T-helper 17 cell (primary cell): Measurements from ENCODE around the gene ABCB9. TPM values are rescaled to one million over a fixed set of nuclear protein-coding genes. Genes with fewer than 3 reads are reported as not detected.
"Not testable (repeated sequence)": the region's sequence is repeated elsewhere in the genome, so short reads cannot be mapped to it uniquely, and the experiment has no call there.

Experiments
- ATAC-seq: fragments of 150-1000 bp; cut with Tn5 transposase; 2 replicates; pipeline ENCODE4 v1.10.0; 2021; ENCODE audit warnings: mild to moderate bottlenecking, moderate library complexity
- DNase-seq, 3 donors: peaks; one replicate each; pipeline versions ENCODE4 v3.0.0 to v3.0.0-alpha.2; 2020 to 2021
- H3K9me3 ChIP-seq: one replicate; pipeline ENCODE4 v1.7.0; 2013; ENCODE audit warnings: low read length, mild to moderate bottlenecking; ENCODE audit not compliant: control insufficient read depth, poor library complexity, severe bottlenecking
- H3K27ac Mint-ChIP-seq: one replicate; pipeline ENCODE4 v1.8.0; 2022; ENCODE audit warnings: mild to moderate bottlenecking, moderate library complexity, mixed read lengths
- H3K27me3 Mint-ChIP-seq: one replicate; pipeline ENCODE4 v1.8.0; 2022; ENCODE audit warnings: mixed read lengths
- H3K36me3 Mint-ChIP-seq: one replicate; pipeline ENCODE4 v1.8.0; 2022; ENCODE audit warnings: low read depth, mixed read lengths
- H3K4me1 Mint-ChIP-seq: one replicate; pipeline ENCODE4 v1.8.0; 2022; ENCODE audit warnings: mild to moderate bottlenecking, mixed read lengths
- H3K4me3 Mint-ChIP-seq: one replicate; pipeline ENCODE4 v1.8.0; 2022; ENCODE audit warnings: mild to moderate bottlenecking, moderate library complexity, mixed read lengths
- total RNA-seq, 4 donors: library from RNA in 2 of 4; stranded (reverse) in 2 of 4; gene quantifications; one replicate each; pipeline ENCODE4 v1.2.3 and lab custom pipeline; 2022 to 2026

The ABCB9 gene
- total RNA-seq, 2 donors from 2014 or later = 4.1 to 6.1 TPM

- Mint-ChIP-seq H3K36me3 (no peaks in the 10 kb centered on the region), H3K4me1 (peaks cover 5% of the 10 kb centered on the region), H3K27me3 (no peaks in the 10 kb centered on the region), H3K27ac (no peak overlapping the region), H3K4me3 (no peak overlapping the region)
- H3K9me3 ChIP-seq = no peaks in the 10 kb centered on the region
- DNase-seq = no peak
- no peak for ATAC-seq
Observed at GRCh38 chr12:122942637-122943036, 23.6 kb downstream of the ABCB9 start.

- H3K4me3 Mint-ChIP-seq, H3K36me3 Mint-ChIP-seq, H3K4me1 Mint-ChIP-seq, H3K27me3 Mint-ChIP-seq, DNase-seq, H3K27ac Mint-ChIP-seq, H3K9me3 ChIP-seq, ATAC-seq: not testable (repeated sequence)
Observed at GRCh38 chr12:122941351-122941750, 24.9 kb downstream of the ABCB9 start.

- no peaks in the 10 kb centered on the region for H3K36me3 Mint-ChIP-seq
- no peaks in the 10 kb centered on the region for H3K9me3 ChIP-seq
- no peaks in the 10 kb centered on the region for H3K4me1 Mint-ChIP-seq
- H3K4me3 Mint-ChIP-seq = no peak overlapping the region
- no peaks in the 10 kb centered on the region for H3K27me3 Mint-ChIP-seq
- no peak for DNase-seq
- no peak overlapping the region for H3K27ac Mint-ChIP-seq
- no peak for ATAC-seq
Observed at GRCh38 chr12:122939125-122939524, 27.1 kb downstream of the ABCB9 start.

- H3K9me3 ChIP-seq = no peaks in the 10 kb centered on the region
- H3K4me1 Mint-ChIP-seq = no peaks in the 10 kb centered on the region
- H3K36me3 Mint-ChIP-seq = no peaks in the 10 kb centered on the region
- H3K4me3 Mint-ChIP-seq = no peak overlapping the region
- H3K27me3 Mint-ChIP-seq = no peaks in the 10 kb centered on the region
- DNase-seq (no peak), ATAC-seq (no peak)
- no peak overlapping the region for H3K27ac Mint-ChIP-seq
Observed at GRCh38 chr12:122937622-122938091, 28.6 kb downstream of the ABCB9 start.

GRCh38 chr12:122935318-122935717 lies 30.9 kb downstream of the ABCB9 start:
- Mint-ChIP-seq H3K4me3 (no peak overlapping the region), H3K36me3 (no peaks in the 10 kb centered on the region), H3K27ac (no peak overlapping the region), H3K27me3 (no peaks in the 10 kb centered on the region), H3K4me1 (no peaks in the 10 kb centered on the region)
- no peaks in the 10 kb centered on the region for H3K9me3 ChIP-seq
- ATAC-seq = no peak
- no peak for DNase-seq

GRCh38 chr12:122934722-122935121 lies 31.5 kb downstream of the ABCB9 start:
- Mint-ChIP-seq H3K27ac (no peak overlapping the region), H3K4me1 (no peaks in the 10 kb centered on the region), H3K4me3 (no peak overlapping the region), H3K36me3 (no peaks in the 10 kb centered on the region), H3K27me3 (no peaks in the 10 kb centered on the region)
- DNase-seq (no peak), ATAC-seq (no peak)
- no peaks in the 10 kb centered on the region for H3K9me3 ChIP-seq

- H3K9me3 ChIP-seq = no peaks in the 10 kb centered on the region
- no peak for ATAC-seq
- Mint-ChIP-seq H3K36me3 (no peaks in the 10 kb centered on the region), H3K4me3 (no peak overlapping the region), H3K27ac (no peak overlapping the region), H3K27me3 (no peaks in the 10 kb centered on the region), H3K4me1 (no peaks in the 10 kb centered on the region)
- no peak for DNase-seq
Observed at GRCh38 chr12:122932207-122932606, 34.1 kb downstream of the ABCB9 start.

- DNase-seq = no peak
- H3K9me3 ChIP-seq = no peaks in the 10 kb centered on the region
- ATAC-seq = no peak
Observed at GRCh38 chr12:122929812-122930211, 36.5 kb downstream of the ABCB9 start.

GRCh38 chr12:122929148-122929538 lies 37.1 kb downstream of the ABCB9 start:
- no peak overlapping the region for H3K27ac Mint-ChIP-seq
- no peaks in the 10 kb centered on the region for H3K27me3 Mint-ChIP-seq
- ATAC-seq (no peak), DNase-seq (no peak)
- peaks cover 2% of the 10 kb centered on the region for H3K4me1 Mint-ChIP-seq
- H3K4me3 Mint-ChIP-seq = no peak overlapping the region
- H3K9me3 ChIP-seq = no peaks in the 10 kb centered on the region
- no peaks in the 10 kb centered on the region for H3K36me3 Mint-ChIP-seq

More at GRCh38 chr12:122929812-122930211, 36.5 kb downstream of the ABCB9 start:
- Mint-ChIP-seq H3K27me3 (no peaks in the 10 kb centered on the region), H3K4me1 (peaks cover 2% of the 10 kb centered on the region), H3K27ac (no peak overlapping the region), H3K4me3 (no peak overlapping the region), H3K36me3 (no peaks in the 10 kb centered on the region)

- H3K9me3 ChIP-seq = no peaks in the 10 kb centered on the region
- DNase-seq (no peak), ATAC-seq (no peak)
- no peaks in the 10 kb centered on the region for H3K36me3 Mint-ChIP-seq
- H3K27me3 Mint-ChIP-seq = no peaks in the 10 kb centered on the region
- no peak overlapping the region for H3K27ac Mint-ChIP-seq
- no peak overlapping the region for H3K4me3 Mint-ChIP-seq
- peaks cover 2% of the 10 kb centered on the region for H3K4me1 Mint-ChIP-seq
Observed at GRCh38 chr12:122928404-122929147, 37.7 kb downstream of the ABCB9 start.

- no peaks in the 10 kb centered on the region for H3K9me3 ChIP-seq
- no peak overlapping the region for H3K27ac Mint-ChIP-seq
- ATAC-seq (no peak), DNase-seq (no peak)
- H3K27me3 Mint-ChIP-seq = no peaks in the 10 kb centered on the region
- no peaks in the 10 kb centered on the region for H3K36me3 Mint-ChIP-seq
- H3K4me3 Mint-ChIP-seq = no peak overlapping the region
- H3K4me1 Mint-ChIP-seq = peaks cover 2% of the 10 kb centered on the region
Observed at GRCh38 chr12:122927756-122928403, 38.4 kb downstream of the ABCB9 start.

- ATAC-seq (no peak), DNase-seq (no peak)
- Mint-ChIP-seq H3K4me1 (peaks cover 9% of the 10 kb centered on the region), H3K27me3 (no peaks in the 10 kb centered on the region), H3K36me3 (no peaks in the 10 kb centered on the region), H3K4me3 (no peak overlapping the region), H3K27ac (no peak overlapping the region)
- H3K9me3 ChIP-seq = no peaks in the 10 kb centered on the region
Observed at GRCh38 chr12:122921917-122922316, 44.3 kb downstream of the ABCB9 start.

- H3K4me1 Mint-ChIP-seq = peaks cover 7% of the 10 kb centered on the region
- no peak overlapping the region for H3K4me3 Mint-ChIP-seq
- no peak for DNase-seq
- H3K9me3 ChIP-seq = no peaks in the 10 kb centered on the region
- no peaks in the 10 kb centered on the region for H3K36me3 Mint-ChIP-seq
- no peak overlapping the region for H3K27ac Mint-ChIP-seq
- ATAC-seq = no peak
- no peaks in the 10 kb centered on the region for H3K27me3 Mint-ChIP-seq
Observed at GRCh38 chr12:122920687-122921086, 45.6 kb downstream of the ABCB9 start.

GRCh38 chr12:122918827-122919226 lies 47.4 kb downstream of the ABCB9 start:
- Mint-ChIP-seq H3K27me3 (no peaks in the 10 kb centered on the region), H3K4me3 (no peak overlapping the region), H3K36me3 (no peaks in the 10 kb centered on the region), H3K4me1 (peaks cover 7% of the 10 kb centered on the region), H3K27ac (no peak overlapping the region)
- ATAC-seq (no peak), DNase-seq (no peak)
- H3K9me3 ChIP-seq = no peaks in the 10 kb centered on the region
